NCI-H82 (cell line): ENCODE results near the gene CERCAM.
"Not testable (repeated sequence)": the region's sequence is repeated elsewhere in the genome, so short reads cannot be mapped to it uniquely, and the experiment has no call there.

Experiments used
- DNase-seq: peaks from one replicate; lab custom pipeline; 2025; lab: John Stamatoyannopoulos, UW

CERCAM gene

GRCh38 chr9:128419061-128419925 is 1.4 kb upstream of the CERCAM start:
- DNase-seq = peak; percentile 54

- DNase-seq = peak; percentile 84
Measured at GRCh38 chr9:128420060-128420650, 502 bp upstream of the CERCAM start.

- DNase-seq = no peak
Measured at GRCh38 chr9:128421482-128421996, 882 bp downstream of the CERCAM start.

- DNase-seq = not testable (repeated sequence)
Measured at GRCh38 chr9:128422022-128422782, 1.5 kb downstream of the CERCAM start.

GRCh38 chr9:128422783-128423150 is 2.1 kb downstream of the CERCAM start:
- no peak for DNase-seq

GRCh38 chr9:128423356-128423755 is 2.7 kb downstream of the CERCAM start:
- DNase-seq = not testable (repeated sequence)

- DNase-seq = no peak
Measured at GRCh38 chr9:128424268-128424780, 3.7 kb downstream of the CERCAM start.

- DNase-seq = no peak
Measured at GRCh38 chr9:128428644-128429512, 8.2 kb downstream of the CERCAM start.

GRCh38 chr9:128429513-128430086 is 8.9 kb downstream of the CERCAM start:
- peak; percentile 88 for DNase-seq

GRCh38 chr9:128431207-128431606 is 10.6 kb downstream of the CERCAM start:
- DNase-seq = no peak

- no peak for DNase-seq
Measured at GRCh38 chr9:128434340-128434739, 13.7 kb downstream of the CERCAM start.

- DNase-seq = no peak
Measured at GRCh38 chr9:128435611-128436010, 15.0 kb downstream of the CERCAM start.

GRCh38 chr9:128438343-128439109 is 17.9 kb downstream of the CERCAM start:
- peak; percentile 89 for DNase-seq

GRCh38 chr9:128439273-128439672 is 18.6 kb downstream of the CERCAM start:
- DNase-seq = no peak

- no peak for DNase-seq
Measured at GRCh38 chr9:128442150-128442549, 21.5 kb downstream of the CERCAM start.

GRCh38 chr9:128446505-128446904 is 25.8 kb downstream of the CERCAM start:
- DNase-seq = not testable (repeated sequence)

- peak; percentile 51 for DNase-seq
Measured at GRCh38 chr9:128448746-128449145, 28.1 kb downstream of the CERCAM start.

GRCh38 chr9:128454991-128455390 is 34.3 kb downstream of the CERCAM start:
- DNase-seq = no peak

- DNase-seq = peak; percentile 98
Measured at GRCh38 chr9:128455849-128456612, 35.4 kb downstream of the CERCAM start, which contains the start of gene ODF2. ODF2 (plus strand) TSS chr9:128456006; CDS start chr9:128456092, 86 bp downstream.
